Left colon (tissue), 2 donors: ENCODE measurements around the gene ZNF501. TPM values are rescaled to one million over a fixed set of nuclear protein-coding genes. Genes with fewer than 3 reads are reported as not detected.

ENCODE experiments used
- total RNA-seq, 2 donors: library from RNA; stranded (reverse); fragmentation: NEBNext Ultra II Directional; extraction: Animal tissue kit (Norgen Biotek cat#: 25700); gene quantifications; one replicate each; pipeline ENCODE4 v1.2.1, GENCODE V29; 2021
- donor health status: DM: no; HTN: no; CAD: no.
- donor health status: DM: yes; HTN: yes; CAD: no.

Gene ZNF501
- total RNA-seq, 2 donors from 2014 or later: 1.3 to 2.6 TPM

Other genes starting within 250 kb of the ZNF501 start
- gene ZKSCAN7, start 174.4 kb upstream of the ZNF501 start, total RNA-seq: 1 to 10 TPM; 1.1 TPM
- gene ZNF660, start 144.7 kb upstream of the ZNF501 start, total RNA-seq: 1 to 10 TPM; 1.2 to 1.5 TPM
- 10 to 100 TPM; 10.1 to 12.5 TPM for gene ZNF197, start 104.6 kb upstream of the ZNF501 start, total RNA-seq
- gene ZNF35, start 80.9 kb upstream of the ZNF501 start, total RNA-seq: 1 to 10 TPM; 7.0 to 7.1 TPM
- 1 to 10 TPM; 2.2 to 3.1 TPM for gene ZNF502, start 17.0 kb upstream of the ZNF501 start, total RNA-seq
- 10 to 100 TPM; 14.4 to 16.0 TPM for gene KIAA1143, start 32.0 kb downstream of the ZNF501 start, total RNA-seq
- 1 to 10 TPM; 2.6 to 4.2 TPM for gene KIF15, start 32.2 kb downstream of the ZNF501 start, total RNA-seq
- 1 to 10 TPM; 6.6 to 9.2 TPM for gene TMEM42, start 132.3 kb downstream of the ZNF501 start, total RNA-seq
- gene TGM4, start 145.0 kb downstream of the ZNF501 start, total RNA-seq: not detected
- 100 to 1,000 TPM; 152 to 171 TPM for gene ZDHHC3, start 246.5 kb downstream of the ZNF501 start, total RNA-seq
- 10 to 100 TPM; 18.9 to 22.2 TPM for gene EXOSC7, start 246.6 kb downstream of the ZNF501 start, total RNA-seq